NCI-H1105 treated with DMSO at 0.1 percent for 48 hours (cell line): ENCODE data around the gene KCMF1.

Experiments used
- DNase-seq: peaks from one replicate; lab custom pipeline; 2025; lab: John Stamatoyannopoulos, UW

Gene KCMF1

DNA sequence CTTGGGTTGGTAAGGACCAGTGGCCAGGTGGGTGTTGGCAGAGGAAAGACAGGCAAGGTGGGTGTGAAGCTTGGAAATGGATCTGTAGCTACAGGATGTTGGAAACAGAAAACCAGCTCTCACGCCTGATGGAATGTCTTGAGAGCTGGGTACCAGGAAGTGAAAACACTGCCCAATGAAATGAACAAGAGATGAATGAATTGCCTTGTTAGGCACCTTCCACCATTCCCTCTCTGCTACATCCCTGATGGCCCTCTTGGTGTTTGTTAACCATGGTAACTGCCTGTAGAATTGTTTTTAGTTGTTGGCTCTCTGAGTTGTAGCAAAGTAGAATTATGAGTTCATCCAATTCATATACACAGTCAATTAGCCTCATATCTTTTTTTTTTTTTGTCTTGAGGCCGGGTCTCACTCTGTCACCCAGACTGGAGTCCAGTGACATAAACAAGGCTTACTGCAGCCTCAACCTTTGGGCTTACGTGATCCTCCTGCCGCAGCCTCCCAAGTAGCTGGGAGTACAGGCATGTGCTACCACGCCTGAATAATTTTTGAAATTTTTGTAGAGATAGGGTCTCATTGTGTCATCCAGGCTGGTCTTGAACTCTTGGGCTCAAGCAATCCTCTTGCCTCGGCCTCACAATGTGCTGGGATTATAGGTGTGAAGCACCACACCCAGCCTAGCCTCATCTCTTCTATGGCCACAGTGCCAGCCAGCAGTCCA, 9.5 kb downstream of the KCMF1 start:
- no peak for DNase-seq

GRCh38 chr2:84986018-84986417, 15.1 kb downstream of the KCMF1 start:
- no peak for DNase-seq

DNA sequence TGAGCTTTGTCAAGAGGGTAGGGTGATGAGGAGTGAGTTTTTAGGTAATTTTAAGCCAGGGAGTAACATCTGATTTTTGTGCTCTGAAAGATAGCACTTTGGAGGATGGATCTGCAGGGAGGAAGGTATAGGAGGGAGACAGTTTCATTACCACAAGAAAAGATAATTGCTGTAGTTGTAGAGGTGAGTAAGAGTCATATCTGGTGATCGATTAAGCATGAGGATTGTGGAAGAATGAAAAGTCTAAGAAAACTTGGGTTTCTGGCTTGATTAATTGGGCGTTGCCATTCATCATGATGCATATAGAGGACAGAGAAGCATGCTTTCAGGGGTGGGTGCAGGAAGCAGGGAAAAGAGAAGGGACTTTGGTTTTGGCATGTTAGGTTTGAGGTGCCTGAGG, 18.5 kb downstream of the KCMF1 start:
- DNase-seq, result no peak

DNA sequence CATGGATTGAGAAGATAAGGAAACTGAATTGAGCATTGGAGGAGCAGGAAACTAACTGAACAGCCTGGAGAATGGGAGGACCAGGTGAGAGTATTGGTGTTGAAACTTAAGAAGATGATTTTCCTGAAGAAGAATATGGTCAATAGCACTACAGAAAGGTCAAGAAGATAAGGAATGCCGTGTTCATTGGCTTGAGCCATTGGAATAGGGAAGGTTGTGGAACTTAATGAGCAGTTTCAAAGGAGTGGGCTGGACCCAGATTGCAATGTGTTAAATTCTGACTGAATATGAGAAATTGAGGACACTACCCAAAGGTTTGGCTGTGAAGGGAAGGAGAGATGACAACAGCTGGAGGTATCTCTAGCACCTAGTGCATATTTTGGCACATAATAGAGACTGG, 19.0 kb downstream of the KCMF1 start:
- DNase-seq, result no peak

- DNase-seq, result no peak
Measured at GRCh38 chr2:84991404-84992160, 20.6 kb downstream of the KCMF1 start.

- DNase-seq, result no peak
Measured at GRCh38 chr2:84995826-84996225, 24.9 kb downstream of the KCMF1 start.

DNA sequence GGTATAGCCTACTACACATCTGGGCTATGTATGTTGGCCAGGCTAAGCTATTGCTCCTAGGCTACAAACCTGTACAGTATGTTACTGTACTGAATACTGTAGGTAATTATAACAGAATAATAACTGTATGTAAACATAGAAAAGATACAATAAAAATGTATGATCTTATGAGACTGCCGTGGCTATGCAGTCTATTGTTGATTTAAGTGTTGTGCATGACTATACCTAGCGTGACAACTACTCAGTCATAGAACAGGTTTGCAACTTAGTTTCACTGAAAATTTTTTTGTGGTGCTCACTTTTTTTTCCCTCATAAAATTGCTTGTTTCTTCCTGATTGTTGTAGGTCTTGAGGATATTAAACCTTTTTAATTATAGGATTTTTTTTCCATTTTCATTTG, 25.9 kb downstream of the KCMF1 start:
- no peak for DNase-seq

GRCh38 chr2:84999553-84999955, 28.6 kb downstream of the KCMF1 start:
- no peak for DNase-seq

DNA sequence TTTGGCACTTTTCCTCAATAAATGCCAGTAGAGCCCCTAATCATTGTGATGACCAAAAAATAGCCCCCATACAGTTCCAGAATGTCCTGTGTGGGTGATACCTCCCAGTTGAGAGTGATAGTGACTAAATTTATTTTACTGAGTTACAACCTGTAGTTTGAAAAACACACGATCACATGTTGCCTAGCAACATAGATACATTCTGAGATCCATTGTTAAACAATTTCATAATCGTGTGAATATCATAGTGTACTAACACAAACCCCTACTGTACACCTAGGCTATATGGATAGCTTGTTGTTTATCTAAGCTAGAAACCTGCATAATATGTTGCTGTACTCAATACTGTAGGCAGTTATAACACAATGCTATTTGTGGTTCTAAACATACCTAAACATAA, 30.6 kb downstream of the KCMF1 start:
- DNase-seq, result no peak

- DNase-seq, result no peak
Measured at GRCh38 chr2:85002534-85002933, 31.6 kb downstream of the KCMF1 start.

- no peak for DNase-seq
Measured at GRCh38 chr2:85008252-85008651, 37.3 kb downstream of the KCMF1 start.

DNA sequence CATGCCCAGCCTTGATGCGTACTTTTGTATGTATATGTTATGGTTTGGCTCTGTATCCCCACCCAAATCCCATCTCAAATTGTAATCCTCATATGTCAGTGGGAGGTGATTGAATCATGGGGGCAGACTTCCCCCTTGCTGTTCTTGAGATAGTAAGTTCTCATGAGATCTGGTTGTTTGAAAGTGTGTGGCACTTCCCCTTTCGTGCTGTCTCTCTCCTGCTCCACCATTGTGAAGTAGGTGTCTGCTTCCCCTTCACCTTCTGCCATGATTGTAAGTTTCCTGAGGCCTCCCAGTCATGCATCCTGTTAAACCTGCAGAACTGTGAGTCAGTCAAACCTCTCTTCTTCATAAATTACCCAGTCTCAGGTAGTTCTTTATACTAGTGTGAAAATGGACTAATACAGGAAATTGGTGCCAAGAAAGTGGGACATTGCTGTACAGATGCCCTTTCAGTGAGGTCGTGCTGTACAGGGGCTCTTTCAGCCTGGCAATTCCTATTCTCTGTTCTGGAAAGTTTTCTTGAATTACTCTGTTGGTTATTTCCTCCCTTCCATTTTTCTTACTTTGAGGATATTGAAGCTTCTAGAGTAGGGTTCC, 38.2 kb downstream of the KCMF1 start:
- DNase-seq, result no peak

GRCh38 chr2:85010404-85010803, 39.4 kb downstream of the KCMF1 start:
- DNase-seq, result no peak

- DNase-seq, result no peak
Measured at GRCh38 chr2:85011098-85011497, 40.1 kb downstream of the KCMF1 start.

DNA sequence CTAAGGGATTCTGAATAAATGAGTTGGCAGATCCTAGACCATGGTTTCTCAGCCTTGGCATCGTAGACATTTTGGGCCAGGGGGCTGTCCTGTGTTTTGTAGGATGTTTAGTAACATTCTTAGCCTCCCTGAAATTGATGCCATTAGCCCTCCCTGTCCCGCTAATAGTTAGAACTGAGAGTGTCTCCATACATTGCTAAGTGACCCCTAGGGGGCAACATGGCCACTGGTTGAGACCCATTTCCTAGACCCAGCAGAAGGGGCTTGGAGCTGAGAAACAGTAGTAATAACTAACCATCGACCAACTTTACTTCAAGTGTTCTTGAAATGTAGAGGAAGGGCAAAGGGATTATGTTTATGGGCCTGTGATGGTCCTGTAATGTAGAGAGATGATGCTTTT, 40.8 kb downstream of the KCMF1 start:
- no peak for DNase-seq

DNA sequence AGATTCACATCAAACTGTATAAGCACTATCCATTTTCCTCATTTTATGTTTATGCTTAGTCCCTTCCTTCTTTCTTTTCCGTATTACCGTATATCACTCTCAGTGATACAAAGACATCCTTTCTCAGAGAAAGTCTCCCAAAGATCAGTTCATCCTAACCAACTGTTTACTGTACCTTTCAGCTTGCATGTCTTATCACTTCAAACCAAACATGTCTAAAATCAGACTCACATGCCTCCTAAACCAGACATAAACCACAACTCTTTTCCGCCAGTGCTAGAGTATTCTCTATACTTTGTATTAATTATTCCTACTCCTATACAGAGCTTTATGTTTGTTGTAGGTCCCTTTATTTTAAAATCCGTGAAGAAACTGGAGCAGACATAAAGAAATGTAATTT, 41.5 kb downstream of the KCMF1 start:
- DNase-seq, result no peak

- no peak for DNase-seq
Measured at GRCh38 chr2:85012855-85013254, 41.9 kb downstream of the KCMF1 start.

DNA sequence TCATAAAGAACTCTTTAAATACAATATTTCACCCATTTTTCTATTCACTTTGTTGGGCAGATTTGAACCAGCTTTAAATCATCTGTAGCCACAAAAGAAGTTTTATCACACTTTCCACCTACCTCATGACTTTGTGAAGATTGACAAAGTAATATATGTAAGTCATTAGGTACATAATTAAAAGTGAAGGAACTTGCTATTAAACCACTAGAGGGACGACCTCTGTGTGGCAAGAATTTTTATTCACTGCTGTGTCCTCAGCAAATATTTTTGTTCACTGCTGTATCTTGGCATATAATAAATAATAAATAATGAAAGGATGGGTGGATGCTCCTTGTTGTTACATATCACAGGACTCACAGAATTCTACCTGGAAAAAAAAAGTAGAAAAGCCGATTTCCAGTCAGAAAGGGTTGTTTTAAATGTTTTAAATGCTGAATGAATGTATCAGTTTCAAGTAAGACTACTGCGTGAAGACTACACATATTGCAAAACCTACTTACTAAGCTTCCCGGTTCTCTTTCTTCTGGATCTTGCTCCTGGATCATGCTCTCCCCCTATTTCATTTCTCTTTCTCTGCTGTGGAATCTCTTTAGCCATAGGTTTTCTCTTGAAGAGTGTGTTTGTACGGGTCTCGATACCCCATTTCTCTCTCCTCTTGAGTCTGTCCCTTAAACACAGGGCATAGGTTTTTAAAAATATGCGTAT, 44.8 kb downstream of the KCMF1 start:
- no peak for DNase-seq

GRCh38 chr2:85016446-85016845, 45.5 kb downstream of the KCMF1 start:
- DNase-seq, result no peak

- DNase-seq, result no peak
Measured at GRCh38 chr2:85017411-85018048, 46.6 kb downstream of the KCMF1 start.

GRCh38 chr2:85018049-85018447, 47.1 kb downstream of the KCMF1 start:
- DNase-seq, result no peak

DNA sequence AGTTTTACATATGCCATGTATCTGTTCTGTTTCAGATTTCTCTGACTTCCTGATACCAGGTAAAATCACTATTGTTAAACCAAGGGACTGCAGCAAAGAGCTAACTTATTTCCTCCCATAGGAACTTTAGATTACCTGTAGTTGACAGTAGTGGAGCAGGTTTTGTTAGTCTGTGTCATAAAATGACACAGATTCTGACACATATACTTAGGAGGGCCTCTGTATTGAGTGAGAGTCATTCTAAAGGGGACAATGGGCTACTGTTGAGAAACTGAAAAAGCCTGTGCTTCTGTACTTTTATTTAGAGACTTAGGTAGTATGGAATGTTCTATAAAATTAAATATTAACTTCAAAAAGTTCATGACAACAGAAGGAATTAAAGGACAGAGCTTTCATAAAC, 48.2 kb downstream of the KCMF1 start:
- no peak for DNase-seq
